Measurements from ENCODE around the gene PLA2G4C.
"Not testable (repeated sequence)": the region's sequence is repeated elsewhere in the genome, so short reads cannot be mapped to it uniquely, and the experiment has no call there.

PLA2G4C gene

DNA sequence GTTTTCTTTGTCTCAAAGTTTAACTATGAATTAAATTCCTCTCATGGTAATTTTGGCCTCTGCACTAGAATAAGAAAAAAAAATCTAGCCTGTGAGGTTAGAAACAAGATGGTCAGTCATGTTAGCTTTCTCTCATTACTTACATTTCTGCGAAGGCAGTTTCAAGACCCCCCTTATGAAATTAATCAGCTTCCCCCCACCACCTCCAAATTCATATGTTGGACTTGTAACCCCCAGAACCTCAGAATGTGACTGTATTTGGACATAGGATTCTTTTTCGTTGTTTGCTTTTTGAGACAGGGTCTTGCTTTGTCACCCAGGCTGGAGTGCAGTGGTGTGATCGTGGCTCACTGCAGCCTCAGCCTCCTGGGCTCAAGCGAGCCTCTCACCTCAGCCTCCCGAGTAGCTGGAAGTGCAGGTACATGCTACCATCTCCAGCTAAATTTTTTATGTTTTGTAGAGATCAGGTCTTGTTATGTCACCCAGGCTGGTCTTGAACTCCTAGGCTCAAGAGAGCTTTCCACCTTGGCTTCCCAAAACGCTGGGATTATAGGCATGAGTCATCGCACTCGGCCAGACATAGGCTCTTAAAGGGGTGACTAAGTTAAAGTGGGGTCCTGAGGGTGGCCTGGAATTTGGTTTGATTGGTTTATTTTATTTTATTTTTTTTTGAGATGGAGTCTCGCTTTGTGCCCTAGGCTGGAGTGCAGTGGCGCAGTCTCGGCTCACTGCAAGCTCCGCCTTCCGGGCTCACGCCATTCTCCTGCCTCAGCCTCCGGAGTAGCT, 1.4 kb downstream of the PLA2G4C start:
- DNase-seq: peak; percentile 5

DNA sequence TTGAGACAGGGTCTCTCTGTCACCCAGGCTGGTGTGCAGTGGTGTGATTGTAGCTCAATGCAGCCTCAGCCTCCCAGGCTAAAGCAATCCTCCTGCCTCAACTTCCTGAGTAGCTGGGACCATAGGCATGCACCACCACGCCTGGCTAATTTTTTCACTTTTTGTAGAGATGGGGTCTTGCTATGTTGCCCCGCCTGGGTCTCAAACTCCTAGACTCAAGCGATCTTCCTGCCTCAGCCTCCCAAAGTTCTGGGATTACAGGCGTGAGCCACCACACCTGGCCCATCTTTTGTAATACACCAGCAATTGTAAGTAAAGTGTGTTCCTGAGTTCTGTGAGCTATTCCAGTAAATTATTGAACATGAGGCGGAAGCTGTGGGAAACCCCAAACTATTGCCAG, 6.7 kb downstream of the PLA2G4C start:
- no peak for DNase-seq

DNA sequence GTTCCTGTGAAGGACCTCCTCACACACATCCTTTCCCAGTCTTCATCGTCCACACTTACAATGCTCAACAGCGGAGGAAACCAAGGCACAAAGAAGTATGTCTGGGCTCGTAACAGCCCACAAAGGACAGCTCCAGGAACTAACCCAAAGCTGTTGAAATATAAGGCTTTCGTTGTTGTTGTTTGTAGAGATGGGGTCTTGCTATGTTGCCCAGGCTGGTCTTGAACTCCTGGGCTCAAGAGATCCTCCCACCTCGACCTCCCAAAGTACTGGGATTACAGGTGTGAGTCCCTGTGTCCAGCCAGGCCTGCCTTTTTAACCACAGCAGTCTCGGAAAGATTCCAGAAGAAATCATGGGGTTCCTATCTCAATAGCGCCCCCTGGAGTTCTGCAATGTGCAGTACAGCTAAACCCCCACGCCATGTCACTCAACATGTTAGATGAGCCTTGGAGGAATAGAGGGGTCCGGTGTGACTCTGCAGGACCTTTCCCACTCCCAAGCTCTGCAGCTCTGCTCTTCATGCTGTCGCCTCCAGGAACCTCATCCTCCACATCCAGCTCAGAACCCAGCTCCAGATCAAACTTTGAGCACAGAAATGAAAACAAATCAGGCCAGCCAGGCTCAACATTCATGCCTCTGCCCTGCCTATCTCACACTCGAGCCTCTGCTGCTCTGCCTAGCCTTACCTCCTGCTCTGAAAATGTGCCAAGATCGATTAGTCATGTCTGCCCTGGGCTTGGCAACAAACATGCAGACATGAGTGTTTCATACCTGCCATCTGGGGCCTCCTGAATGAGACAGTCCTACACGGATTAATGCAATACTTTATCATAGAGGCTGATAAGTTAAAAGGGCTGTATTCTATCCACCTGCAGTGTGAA, 7.5 kb downstream of the PLA2G4C start:
- peak; percentile 63 for DNase-seq

- DNase-seq: no peak
Measured at GRCh38 chr19:48095612-48096175, 14.9 kb downstream of the PLA2G4C start.

DNA sequence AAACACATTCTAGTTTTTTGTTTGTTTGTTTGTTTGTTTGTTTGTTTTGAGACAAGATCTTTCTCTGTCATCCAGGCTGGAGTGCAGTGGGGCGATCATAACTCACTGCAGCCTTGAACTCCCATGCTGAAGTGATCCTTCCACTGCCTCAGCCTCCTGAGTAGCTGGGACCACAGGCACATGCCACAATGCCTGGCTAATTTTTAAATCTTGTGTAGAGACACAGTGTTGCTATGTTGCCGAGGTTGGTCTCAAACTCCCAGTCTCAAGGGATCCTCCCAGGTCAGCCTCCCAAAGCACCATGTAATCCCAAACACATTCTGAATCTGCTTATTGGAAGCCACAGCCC, 15.8 kb downstream of the PLA2G4C start:
- DNase-seq: no peak

GRCh38 chr19:48094129-48094854, 16.3 kb downstream of the PLA2G4C start:
- DNase-seq: no peak

DNA sequence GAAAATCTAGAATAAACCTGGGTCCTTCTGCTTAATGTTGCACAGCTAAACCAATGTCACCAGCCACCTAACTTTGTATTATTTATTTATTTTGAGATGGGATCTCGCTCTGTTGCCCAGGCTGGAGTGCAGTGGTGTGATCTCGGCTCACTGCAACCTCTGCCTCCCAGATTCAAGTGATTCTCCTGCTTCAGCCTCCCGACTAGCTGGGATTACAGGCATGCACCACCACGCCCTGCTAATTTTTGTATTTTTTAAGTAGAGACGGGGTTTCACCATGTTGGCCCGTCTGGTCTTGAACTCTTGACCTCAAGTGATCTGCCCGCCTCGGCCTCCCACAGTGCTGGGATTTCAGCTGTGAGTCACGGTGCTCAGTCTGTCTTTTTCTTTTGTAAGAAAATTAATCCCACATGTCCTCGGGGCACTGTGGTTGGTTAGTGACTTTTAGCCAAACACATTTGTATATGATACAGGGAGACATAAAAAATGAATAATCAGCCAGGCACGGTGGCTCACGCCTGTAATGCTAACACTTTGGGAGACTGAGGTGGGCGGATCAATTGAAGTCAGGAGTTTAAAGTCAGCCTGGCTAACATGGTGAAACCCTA, 19.4 kb downstream of the PLA2G4C start:
- DNase-seq: peak; percentile 30

GRCh38 chr19:48090281-48090802, 20.3 kb downstream of the PLA2G4C start:
- peak; percentile 15 for DNase-seq

- not testable (repeated sequence) for DNase-seq
Measured at GRCh38 chr19:48088991-48089390, 21.6 kb downstream of the PLA2G4C start.

DNA sequence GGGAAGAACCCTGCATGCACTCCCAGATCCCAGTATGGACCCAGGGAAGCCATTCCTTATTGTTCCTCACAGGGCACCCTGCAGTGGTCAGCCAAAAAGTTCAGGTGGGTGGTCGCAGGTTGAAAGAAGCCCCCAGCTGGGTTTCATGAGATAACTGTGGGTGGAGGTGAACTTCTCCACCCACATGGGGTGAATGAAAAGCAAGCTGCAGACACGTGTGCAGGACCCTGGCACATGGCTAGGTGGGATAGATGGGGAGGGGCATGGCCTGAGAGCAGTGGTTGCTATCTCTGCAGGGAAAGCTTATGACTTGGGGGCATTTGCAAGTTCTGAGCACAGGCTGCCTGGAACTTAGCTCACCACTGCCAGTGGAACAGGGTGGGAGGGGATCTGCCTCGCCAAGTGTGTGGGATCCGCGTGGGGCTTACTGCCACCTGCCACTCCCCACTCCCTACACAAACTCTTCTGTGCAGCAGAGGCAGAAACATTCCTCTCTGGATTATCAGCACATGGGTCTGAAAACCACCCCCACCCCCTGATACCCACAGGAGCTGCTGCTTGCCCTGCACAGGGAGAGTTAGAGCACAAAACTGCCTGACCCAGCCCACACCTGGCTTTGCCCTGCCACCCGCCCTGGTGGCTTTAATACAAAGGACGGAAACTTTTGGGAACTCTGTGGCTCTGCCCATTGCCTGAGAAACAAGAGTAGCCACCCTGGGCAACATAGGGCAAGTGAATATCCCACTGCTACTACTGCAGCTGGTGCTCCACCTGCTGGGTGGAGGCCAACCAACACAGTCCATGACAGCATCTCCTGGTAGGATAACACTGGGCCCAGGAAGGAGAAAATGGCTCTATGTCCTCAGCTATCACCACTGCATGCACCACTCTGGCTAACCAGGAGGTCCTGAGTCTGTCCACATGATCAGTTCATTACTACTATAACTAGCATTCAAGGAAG, 24.4 kb downstream of the PLA2G4C start:
- no peak for DNase-seq

DNA sequence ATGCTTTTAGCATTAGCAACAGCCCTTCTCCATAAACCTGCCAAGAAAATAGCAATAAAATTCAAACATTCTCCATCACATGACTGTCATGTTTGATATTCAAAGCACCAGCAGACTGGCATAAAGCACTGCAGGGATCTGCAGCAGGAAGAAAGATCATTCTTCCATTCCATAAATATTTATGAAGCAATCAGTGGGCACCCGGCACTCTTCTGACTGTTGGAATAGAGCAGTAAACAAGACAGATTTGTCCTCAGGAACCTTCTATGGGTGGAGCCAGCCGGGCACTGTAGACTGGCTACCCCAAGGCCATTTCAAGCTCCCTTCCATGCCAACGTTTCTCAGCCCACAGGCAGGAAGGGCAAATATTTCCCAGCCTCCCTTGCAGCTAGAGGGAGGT, 25.5 kb downstream of the PLA2G4C start:
- DNase-seq: no peak

- no peak for DNase-seq
Measured at GRCh38 chr19:48081106-48081505, 29.5 kb downstream of the PLA2G4C start.

DNA sequence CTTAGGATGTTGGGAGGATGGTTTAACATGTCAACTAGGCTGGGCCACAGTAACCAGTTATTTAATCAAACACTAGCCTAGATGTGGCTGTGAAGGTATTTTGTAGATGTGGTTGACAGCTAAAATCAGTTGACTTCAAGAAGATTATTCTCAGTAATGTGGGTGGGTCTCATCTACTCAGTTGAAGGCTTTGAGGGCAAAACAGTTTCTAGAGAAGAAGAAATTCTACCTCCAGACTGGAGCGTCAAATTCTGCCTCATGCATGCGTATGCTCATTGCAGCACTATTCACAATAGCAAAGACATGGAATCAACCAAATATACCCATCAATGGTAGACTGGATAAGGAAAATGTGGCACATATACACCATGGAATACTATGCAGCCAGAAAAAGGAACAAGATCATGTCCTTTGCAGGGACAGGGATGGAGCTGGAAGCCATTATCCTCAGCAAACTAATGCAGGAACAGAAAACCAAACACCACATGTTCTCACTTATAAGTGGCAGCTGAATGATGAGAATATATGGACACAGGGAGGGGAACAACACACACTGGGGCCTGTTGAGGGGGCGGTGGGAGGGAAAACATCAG, 40.3 kb downstream of the PLA2G4C start:
- not testable (repeated sequence) for DNase-seq

DNA sequence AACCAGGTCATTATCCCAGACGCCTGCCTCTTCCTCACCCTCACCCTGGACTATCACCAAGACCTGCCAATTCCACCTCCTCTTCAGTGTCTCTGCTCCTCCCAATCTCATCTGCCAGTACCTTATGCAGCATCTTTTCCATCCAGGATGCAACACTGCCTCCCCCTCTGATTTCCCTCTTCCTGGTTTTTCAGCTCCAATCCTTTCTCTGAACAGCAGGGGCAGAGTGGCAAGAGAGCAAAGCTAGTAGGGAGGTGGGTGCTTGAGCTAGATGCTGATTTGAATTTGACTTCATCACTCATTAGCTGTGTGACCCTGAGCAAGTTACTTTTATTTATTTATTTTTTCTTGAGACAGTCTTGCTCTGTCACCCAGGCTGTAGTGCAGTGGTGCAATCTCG, 41.2 kb downstream of the PLA2G4C start:
- DNase-seq: no peak

DNA sequence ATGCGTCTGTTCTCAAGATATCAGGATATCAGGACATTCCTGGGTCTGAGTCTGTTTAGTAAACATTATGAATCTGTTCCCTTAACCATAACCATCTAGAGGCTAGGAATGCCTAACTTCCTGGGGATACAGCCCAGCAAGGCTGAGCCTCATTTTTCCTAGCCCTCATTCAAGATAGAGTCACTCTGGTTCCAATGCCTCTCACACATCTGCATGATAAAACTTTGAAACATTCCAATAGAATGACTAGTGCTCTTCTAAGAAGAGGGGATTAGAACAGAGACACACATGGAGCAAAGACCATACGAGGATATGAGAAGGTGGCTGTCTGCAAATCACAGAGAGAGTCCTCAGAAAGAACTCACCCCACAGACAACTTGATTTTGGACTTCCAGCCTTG, 46.1 kb downstream of the PLA2G4C start:
- DNase-seq: no peak

GRCh38 chr19:48061401-48062344, 48.9 kb downstream of the PLA2G4C start:
- DNase-seq: no peak

DNA sequence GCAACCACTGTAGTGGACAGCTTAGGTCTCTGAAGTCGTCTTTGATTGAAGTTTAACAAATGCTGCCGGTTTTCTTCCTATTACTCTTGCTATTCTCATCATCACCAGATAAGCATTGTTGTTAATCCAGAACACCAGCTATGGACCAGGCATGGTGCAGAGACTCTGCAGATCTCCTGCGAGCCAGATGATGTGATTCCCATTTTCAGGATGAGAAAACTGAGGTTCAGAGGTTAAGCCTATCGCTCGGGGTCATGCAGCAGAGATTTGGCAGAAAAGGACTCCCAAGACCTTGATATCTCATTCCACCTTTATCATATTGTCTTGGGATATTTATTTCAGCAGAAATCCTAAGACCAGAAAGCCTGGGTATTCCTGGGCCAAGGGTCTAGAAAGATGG, 50.2 kb downstream of the PLA2G4C start:
- no peak for DNase-seq

DNA sequence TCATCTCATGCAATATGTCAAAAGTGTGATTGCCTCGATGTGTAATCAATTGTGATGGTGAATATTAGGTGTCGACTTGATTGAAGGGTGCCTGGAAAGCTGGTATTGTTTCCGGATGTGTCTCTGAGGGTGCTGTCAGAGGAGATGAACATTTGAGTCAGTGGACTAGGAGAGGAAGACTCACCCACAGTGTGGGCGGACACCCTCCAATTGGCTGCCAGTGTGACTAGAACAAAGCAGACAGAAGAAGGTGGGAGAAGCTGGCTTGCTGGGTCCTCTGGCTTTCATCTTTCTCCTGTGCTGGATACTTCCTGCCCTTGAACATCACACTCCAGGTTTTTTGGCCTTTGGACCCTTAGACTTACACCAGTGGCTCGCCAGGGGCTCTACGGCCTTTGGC, 51.3 kb downstream of the PLA2G4C start:
- no peak for DNase-seq

GRCh38 chr19:48053856-48054255, 56.8 kb downstream of the PLA2G4C start:
- DNase-seq: no peak

- no peak for DNase-seq
Measured at GRCh38 chr19:48053076-48053475, 57.5 kb downstream of the PLA2G4C start.
